ENCODE data around the gene MT1A.

The MT1A gene

DNA sequence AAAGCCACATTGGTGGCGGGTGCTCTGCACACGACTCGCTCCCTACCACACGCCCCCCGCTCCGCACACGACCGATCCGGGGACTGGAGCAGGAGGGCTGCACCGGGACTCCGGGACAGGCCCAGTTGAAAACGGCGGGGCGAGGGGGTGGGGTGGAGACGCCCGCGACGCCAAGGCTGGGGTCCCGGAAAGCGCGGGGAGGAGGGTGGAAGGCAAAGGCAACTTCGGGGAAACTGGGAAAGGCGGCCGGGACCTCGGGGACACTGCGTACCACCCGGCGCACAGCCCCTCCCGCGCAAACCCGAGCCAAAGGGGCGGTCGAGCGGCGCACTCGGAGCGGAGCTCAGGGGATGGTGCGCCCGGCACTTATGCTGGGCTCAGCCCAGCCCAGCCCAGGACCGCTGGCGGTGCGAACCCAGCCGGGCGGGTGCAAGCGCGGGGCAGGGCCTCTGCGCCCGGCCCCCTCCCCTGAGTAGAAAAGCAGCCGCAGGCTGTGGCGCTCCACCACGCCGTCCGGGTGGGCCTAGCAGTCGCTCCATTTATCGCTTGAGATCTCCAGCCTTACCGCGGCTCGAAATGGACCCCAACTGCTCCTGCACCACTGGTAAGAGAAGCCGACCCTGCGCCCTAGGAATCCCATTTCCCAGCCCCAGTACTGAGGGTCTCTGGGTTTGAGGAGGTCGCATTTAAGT is 6.2 kb upstream of the MT1A start, which contains the start of gene MT1M:
TSS of gene MT1M (plus strand) at position 504 of the 692 bp plus-strand sequence. CDS start at position 577, 73 bp downstream.
- DNase-seq (ENCODE audit: low read depth): no peak

DNA sequence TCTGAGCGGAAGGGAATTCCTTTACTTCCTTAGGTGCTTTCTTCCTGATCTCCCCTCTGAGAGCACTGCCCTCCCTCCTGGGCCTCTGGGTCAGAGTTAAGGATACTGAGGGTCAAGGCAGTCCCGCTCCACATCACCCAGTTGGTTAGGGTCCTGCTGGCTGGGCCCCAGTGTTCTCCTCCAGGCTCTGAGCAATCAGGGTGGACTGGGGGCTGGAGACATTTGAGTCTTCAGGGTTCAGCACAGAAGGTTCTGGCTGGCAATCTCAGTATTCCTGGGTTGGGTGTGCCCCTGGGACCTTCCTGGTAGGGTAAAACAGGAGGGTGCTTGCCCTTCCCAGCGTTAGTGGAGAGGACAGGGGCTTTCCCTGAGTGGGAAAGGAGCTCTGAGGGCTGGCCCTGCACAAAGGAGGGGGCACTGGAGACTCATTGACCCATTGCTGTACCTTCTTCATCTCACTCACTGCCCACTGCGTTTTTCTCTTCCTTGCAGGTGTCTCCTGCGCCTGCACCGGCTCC is 5.6 kb upstream of the MT1A start:
- no peak for DNase-seq (ENCODE audit: low read depth)

DNA sequence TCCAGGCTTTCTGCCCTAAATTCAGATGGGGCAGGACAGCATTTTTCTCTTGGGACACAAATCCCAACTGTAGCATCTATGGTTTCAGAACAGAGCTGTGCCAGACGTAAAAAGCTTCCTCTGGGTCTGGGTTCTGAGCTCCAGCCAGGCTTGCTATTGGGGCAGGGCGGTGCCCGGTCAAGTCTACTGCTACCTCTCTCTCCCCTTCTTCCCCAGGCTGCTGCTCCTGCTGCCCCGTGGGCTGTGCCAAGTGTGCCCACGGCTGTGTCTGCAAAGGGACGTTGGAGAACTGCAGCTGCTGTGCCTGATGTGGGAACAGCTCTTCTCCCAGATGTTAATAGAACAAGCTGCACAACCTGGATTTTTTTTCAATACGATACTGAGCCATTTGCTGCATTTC is 4.9 kb upstream of the MT1A start:
- DNase-seq (ENCODE audit: low read depth): no peak

DNA sequence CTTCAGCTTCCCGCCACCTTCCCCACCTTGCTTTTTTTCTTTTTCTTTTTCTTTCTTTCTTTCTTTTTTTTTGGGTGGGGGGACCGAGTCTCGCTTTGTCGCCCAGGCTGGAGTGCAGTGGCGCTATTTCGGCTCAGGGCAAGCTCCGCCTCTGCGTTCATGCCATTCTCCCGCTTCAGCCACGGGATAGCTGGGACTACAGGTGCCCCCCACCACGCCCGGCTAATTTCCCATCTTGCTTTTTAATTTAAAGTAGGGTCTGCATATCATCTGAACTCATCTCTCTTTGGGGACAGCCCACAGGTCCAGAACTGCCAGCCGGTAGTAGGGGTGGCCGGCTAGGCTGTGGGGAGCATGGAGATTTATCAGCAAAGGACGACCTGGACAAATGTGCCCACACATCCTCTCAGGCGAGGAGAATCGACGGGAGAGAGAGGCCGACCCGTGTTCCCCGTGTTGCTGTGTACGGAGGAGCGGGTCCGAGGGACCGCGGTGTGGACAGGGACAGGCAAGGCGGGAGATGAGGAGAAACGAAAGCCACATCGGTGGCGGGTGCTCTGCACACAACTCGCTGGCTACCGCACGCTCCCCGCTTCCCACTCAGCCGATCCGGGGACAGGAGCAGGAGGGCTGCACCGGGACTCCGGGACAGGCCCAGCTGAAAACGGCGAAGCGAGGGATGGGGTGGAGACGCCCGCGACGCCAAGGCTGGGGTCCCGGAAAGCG is 3.6 kb upstream of the MT1A start:
- no peak for DNase-seq (ENCODE audit: low read depth)

DNA sequence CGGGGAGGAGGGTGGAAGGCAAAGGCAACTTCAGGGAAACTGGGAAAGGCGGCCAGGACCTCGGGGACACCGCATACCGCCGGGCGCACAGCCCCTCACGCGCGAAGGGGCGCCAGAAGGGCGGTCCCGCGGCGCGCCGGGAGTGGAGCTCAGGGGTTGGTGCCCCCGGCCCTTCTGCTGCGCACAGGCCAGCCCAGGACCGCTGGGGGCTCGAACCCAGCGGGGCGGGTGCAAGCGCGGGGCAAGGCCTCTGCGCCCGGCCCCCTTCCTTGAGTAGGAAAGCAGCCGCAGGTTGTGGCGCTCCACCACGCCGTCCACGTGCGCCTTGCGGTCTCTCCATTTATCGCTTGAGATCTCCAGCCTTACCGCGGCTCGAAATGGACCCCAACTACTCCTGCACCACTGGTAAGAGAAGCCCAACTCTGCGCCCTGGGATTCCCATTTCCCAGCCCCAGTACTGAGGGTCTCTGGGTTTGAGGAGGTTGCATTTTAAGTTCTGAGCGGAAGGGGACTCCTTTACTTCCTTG is 3.0 kb upstream of the MT1A start:
- no peak for DNase-seq (ENCODE audit: low read depth)

DNA sequence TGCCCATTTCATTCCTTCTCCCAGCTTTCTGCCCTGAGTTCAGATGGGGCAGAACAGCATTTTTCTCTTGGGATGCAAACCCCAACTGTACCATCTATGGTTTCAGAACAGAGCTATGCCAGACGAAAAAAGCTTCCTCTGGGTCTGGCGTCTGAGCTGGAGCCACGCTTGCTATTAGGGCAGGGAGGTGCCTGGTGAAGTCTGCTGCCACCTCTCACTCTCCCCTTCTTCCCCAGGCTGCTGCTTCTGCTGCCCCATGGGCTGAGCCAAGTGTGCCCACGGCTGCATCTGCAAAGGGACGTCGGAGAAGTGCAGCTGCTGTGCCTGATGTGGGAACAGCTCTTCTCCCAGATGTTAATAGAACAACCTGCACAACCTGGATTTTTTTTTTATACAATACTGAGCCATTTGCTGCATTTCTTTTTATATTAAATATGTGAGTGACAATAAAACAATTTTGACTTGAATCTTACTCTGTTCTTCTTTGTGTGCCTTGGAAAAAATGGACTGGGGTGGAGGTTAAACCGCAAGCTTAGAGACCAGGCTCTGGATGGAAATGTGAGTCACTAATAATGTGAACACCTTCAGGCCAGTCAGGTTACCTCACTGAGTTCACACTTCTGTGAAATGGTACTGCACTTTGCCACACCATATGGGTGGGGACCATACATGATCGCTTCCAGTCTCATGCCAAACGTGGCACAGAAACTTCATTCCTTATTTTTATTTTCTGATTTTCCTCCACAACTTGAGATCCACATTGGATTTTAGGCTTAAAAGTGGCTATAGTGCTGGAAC is 1.7 kb upstream of the MT1A start:
- no peak for DNase-seq (ENCODE audit: low read depth)

DNA sequence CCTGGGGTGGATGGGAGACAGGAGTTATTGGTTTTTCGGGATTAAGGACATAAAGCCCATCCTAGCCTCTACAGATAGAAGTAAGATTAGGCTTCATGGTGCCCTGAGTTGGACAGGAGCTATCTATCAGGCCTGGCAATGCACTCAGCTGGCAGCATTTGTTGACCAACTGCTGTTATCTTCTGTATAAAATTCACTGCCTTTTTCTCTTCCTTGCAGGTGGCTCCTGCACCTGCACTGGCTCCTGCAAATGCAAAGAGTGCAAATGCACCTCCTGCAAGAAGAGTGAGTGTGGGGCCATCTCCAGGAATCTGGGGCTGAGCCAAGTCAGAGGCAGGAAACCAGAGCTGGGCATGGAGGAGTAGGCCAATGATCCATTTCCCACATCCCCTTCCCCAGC is 579 bp downstream of the MT1A start:
- DNase-seq (ENCODE audit: low read depth): no peak

DNA sequence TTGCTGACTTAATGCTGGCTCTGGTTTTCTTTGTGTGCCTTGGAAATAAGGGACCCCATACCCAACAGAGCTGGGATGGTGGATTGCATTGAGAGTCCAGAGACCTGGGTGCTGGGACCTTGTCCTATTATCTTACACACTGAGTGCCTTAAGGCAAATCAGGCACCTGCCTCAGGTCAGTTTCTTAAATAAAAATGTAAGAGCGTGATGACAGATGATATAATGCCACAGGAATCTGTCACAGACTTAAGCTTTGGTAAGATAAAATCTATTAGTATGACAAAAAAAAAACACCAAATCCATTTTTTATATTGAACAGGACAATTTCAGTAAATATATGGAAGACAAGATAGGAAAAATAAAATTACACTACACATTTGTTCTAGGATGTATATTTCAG is 1.6 kb downstream of the MT1A start:
- DNase-seq (ENCODE audit: low read depth): no peak

DNA sequence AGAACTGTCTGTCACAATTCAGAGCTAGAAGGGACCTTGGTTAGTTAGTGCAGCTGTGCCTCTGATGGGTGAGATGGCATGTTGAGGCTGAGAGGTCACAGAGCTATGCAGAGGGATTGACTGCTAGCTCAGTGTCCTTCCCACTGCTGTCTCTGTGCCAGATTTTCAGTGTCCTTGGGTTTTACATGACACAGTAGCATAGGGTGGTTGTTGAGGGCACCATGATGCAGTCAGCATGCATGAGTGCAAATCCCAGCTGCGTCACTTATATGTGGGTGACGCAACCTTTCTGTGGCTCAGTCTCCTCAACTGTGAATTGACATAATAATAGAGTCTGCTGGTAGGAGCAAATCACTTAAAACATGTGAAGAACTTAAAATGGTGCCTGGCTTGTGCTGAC is 2.7 kb downstream of the MT1A start:
- DNase-seq (ENCODE audit: low read depth): no peak

DNA sequence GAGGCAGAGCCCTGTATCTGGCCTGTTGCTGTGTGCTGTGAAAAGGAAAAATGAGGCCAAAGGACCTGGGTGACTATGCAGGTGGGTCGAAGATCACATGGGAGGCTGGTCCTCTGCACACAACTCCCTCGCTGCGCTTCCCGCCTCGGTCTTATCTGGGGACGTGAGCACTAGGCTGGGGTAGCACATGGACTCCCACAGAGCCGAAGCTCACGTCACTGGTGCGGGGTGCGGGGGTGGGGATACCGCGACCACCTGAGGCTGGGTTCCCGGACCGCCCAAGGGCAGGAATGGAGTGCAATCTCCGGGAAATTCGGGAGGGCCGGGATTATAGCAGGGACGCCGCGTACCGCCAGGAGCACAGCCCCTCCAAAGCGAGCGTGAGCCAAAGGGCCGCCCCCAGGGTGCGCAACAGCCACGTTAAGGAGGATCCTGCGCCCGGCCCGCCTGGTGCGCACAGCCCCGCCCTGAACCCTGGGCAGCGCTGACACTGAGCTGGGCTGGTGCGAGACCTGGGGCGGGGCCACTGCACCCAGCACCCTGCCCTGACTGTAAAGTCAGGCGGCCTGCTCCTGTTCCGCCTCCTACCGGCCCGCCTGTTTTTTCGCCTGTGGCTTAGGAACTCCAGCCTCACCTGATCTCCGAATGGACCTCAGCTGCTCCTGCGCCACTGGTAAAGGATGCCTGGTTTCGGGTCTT is 4.8 kb downstream of the MT1A start:
- DNase-seq (ENCODE audit: low read depth): peak; percentile 24

DNA sequence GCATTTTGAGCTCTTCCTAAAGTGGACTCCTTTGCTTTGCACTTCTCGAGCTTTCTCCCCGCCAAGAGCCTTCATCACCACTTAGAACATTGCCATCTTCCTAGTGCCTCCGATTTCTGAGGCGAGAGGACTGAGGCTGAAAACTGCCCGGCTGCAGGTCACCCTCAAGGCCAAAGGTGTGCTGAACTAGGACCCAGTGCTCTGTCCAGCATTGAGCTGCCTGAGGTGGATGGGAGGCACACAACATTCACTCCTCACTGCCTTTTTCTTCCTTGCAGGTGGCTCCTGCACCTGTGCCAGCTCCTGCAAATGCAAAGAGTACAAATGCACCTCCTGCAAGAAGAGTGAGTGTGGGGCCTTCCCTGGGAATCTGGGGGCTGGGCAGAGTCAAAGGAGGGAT is 5.4 kb downstream of the MT1A start:
- no peak for DNase-seq (ENCODE audit: low read depth)

DNA sequence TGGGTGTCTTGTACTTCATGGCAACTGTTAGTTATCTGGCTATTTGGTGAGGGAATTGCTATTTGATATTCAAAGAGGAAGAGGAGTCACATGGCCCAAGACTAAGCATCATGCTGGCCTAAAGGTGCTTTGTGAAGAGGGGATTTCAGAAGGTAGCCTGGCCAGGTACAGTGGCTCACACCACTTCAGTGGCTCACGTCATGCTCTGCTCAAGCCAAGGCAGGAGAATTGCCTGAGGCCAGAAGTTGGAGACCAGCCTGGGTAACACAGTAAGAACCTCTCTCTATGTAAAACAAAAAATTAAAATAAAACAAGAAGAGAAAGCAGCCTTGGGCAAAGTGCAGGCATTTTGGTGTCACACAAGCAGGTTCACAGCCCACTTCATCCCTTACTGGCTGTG is 6.8 kb downstream of the MT1A start:
- DNase-seq (ENCODE audit: low read depth): no peak

DNA sequence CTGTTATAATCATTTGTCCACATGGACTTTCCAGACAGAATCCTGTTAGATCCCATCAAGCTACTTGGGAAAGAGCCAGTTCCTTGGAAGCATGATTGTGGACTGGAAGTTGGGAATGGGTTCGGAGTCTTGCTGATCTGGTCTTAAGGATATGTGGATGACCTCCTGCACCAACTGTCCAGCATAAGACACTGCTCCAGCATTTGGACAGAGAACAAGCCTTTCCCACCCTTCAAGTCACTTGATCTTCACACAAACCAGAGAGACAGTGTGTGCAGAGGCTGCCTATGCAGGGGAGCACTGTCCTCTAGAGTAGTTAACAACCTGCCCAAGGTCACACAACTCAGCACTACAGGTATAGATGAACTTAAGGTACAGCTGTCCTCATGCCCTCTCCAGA is 7.4 kb downstream of the MT1A start:
- DNase-seq (ENCODE audit: low read depth): no peak

DNA sequence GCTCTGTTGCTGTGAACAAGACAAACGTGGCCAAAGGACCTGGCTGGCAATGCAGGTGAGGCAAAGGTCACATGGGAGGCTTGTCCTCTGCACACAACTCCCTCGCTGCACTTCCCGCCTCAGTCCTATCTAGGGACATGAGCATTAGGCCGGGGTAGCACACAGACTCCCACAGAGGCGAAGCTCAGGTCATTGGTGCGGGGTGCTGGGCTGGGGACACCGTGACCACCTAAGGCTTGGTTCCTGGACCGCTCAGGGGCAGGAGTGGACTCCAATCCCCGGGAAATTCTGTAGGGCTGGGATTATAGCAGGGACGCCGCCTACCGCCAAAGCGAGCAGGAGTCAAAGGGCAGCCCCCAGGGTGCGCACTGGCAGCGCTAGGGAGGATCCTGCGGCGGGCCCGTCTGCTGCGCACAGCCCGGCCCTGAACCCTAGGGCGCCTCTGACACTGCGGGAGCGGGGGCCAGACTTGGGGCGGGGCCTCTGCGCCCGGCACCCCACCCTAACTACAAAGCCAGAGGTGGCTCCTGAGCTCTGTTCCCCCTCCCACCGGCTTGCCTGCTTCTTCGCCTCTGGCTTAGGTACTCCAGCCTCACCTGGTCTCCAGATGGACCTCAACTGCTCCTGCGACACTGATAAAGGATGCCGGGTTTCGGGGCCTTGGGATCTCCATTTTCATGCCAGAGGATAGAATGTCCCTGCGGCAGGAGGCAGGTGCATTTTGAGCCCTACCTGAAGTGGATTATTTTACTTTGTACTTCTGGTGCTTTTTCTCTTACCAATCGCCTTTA is 9.4 kb downstream of the MT1A start:
- DNase-seq (ENCODE audit: low read depth): no peak

DNA sequence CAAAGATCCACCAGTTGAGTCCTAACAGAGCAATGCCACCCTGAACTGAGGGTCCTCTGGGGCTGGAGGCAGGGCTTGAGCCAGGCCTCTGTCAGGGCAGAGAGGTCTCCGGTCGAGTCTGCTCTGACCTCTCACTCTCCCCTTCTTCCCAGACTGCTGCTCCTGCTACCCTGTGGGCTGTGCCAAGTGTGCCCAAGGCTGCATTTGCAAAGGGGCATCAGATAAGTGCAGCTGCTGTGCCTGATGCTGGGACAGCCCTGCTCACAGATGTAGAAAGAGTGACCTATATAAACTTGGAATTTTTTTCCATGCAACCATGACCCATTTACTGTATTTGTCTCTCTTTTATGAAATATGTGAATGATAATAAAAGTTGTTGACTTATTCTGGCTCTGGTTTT is 10.8 kb downstream of the MT1A start:
- no peak for DNase-seq (ENCODE audit: low read depth)

DNA sequence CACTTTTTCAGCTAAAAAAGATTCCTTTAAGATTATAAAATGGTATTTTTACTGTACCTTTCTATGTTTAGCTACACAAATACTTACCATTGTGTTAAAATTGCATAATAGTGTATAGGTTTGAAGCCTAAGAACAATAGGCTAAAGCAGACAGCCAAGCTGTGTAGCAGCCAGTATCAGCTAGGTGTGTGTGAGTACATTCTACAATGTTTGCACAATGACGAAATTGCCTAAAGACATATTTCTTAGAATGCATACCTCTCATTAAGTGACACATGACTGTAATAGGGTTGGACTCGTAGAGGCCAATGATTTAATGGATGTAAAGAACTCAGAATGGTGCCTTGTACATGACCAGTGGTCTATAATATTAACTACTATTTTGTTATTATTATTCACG is 11.4 kb downstream of the MT1A start:
- DNase-seq (ENCODE audit: low read depth): no peak

DNA sequence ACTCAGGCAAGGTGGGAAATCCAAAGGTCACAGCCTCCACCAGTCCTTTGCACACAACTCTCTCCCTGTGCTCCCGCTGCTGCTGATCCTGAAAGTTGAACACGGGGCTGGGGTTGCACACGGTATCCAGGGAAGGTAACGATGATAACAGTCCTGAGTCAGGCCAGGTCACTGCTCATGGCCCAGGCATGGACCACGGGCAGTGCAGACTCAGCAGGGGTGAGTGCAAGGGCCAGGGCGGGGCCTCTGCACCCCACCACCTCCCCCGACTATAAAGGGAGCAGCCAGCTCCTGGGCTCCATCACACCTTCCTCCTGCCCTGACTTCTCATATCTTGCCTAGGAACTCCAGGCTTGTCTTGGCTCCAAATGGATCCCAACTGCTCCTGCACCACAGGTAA is 13.1 kb downstream of the MT1A start, which contains the start of gene MT1B:
TSS of gene MT1B (plus strand) at position 301 of the 400 bp plus-strand sequence. CDS start at position 369, 68 bp downstream.
- DNase-seq (ENCODE audit: low read depth): no peak

DNA sequence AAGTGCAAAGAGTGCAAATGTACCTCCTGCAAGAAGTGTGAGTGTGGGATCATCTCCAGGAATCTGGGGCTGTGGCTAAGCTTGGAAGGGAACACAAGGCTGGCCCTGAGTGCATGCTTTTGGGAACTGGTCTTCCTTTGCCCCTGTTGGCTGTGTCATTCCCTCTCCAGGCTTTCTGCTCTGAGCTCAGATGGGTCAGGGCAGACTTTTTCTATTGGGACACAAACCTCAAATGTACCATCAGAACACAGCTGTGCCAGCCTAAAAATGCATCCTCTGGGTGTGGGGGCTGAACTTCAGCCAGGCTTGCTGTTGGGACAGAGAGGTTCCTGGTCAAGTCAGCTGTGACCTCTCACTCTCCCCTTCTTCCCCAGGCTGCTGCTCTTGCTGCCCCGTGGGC is 14.1 kb downstream of the MT1A start:
- no peak for DNase-seq (ENCODE audit: low read depth)

DNA sequence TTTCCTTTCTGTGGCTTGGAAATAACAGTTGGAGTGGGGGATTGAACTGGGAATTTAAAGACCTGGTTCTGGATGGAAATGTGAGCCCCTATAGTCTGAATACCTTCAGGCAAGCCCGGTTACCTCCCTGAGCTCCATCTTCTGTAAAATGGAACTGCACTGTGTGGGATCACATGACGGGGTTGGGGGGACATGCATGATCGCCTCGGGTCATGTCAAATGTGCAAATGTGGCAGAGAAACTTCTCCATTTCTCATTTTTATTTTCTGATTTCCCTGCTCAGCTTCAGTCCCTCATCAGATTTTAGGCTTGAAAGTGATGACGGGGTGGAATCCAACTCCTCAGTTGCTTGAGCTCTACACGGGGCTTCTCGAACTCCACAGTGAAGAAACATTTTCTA is 14.8 kb downstream of the MT1A start:
- no peak for DNase-seq (ENCODE audit: low read depth)

DNA sequence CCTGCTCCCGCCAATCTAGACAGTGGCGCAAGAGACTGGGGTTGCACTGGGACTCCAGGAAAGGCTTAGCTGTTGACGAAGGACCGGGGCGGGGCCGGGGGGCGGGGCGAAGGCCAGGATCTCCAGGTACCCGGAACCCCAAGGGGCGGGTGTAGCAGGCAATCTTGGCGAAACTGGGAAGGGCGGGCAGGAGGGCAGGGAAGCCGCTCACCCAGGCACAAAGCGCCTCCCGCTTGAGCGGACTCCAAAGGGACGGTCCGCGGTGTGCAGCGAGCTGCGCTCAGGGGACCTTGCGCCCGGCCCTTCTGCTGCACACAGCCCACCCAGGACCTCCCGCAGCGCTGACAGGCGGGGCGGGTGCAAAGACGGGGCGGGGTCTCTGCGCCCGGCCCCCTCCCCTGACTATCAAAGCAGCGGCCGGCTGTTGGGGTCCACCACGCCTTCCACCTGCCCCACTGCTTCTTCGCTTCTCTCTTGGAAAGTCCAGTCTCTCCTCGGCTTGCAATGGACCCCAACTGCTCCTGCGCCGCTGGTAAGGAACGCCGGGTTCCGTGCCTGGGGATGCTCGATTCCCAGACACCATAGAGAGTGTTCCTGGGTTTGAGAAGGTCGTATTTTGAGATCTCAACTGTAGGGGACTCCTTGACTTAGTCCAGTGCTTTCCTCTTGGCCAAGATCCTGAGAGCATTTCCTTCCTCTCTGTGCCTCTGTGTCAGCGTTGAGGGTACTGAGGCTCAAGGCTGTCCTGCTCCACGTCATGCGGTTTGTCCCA is 19.3 kb downstream of the MT1A start, which contains the start of gene MT1F:
TSS of gene MT1F (plus strand) at position 405 of the 772 bp plus-strand sequence. CDS start at position 505, 100 bp downstream.
- peak; percentile 50 for DNase-seq (ENCODE audit: low read depth)

Data from stimulated activated CD8-positive, alpha-beta memory T cell treated with anti-CD3 and anti-CD28 coated beads, Interleukin-15, amount 100 ng/mL, for 1 hour (primary cell).